ENCODE data around the gene LHB.

The LHB gene

DNA sequence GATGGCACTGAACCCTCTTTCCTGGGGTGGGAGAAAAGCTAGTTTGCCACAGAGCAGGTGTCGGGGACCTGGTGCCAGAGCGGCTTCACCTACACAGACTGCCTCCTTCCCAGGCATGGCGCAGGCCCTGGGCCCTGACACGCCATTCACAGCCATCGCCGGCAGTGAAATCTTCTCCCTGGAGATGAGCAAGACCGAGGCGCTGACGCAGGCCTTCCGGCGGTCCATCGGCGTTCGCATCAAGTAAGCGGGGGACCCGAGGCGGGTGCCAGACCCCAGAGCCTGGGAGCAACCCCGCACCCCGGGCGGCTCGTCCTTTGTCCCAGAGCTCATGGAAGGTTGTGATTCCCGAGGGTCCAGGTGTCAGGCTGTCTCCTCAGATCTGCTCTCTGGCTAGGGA, 10.0 kb downstream of the LHB start:
- no peak for DNase-seq

DNA sequence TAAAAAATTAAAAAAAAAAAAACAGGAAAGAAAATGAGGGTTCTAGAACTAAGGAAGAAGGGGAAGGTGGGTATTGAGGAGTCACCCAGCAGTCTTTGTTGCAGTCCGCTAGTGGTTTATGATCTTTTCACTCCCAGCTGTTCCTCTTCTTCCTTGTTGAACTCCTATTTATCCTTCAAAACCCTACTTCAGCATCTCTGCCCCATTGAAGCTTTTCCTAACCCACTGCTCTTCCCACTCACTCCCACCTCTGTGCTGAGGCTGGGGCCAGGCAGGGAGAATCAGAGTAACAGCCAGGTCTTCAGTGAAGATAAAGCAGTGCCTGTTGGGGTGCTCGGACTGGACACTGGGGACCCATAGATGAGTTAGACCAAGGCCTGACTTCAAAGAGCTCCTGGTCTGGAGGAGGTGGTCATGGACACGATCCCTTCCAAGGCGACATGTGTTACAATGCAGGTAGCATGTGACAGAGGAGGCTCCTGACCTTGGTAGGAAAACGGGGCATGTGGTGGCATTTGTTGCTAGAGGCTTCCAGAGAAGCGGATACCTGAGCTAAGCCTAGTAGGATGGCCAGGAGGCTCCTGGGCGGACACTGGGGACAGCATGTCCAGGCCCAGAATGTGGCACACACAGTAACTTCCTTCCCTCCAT, 11.8 kb downstream of the LHB start:
- DNase-seq: no peak

DNA sequence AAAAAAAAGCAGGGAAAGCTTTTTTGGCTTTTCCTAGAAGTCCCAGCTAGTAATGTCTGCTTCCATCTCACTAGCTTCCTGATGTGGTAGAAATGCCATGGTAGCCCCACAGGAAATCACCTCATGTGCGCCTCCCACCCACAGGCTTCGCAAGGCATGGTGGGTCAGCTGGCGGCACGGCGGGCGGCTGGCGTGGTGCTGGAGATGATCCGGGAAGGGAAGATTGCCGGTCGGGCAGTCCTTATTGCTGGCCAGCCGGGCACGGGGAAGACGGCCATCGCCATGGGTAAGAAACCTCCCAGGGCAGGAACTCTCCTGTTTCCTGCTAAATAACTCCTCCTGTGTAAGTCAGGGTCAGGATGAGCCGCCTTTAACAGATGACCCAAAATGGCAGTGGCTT, 12.8 kb downstream of the LHB start:
- no peak for DNase-seq

DNA sequence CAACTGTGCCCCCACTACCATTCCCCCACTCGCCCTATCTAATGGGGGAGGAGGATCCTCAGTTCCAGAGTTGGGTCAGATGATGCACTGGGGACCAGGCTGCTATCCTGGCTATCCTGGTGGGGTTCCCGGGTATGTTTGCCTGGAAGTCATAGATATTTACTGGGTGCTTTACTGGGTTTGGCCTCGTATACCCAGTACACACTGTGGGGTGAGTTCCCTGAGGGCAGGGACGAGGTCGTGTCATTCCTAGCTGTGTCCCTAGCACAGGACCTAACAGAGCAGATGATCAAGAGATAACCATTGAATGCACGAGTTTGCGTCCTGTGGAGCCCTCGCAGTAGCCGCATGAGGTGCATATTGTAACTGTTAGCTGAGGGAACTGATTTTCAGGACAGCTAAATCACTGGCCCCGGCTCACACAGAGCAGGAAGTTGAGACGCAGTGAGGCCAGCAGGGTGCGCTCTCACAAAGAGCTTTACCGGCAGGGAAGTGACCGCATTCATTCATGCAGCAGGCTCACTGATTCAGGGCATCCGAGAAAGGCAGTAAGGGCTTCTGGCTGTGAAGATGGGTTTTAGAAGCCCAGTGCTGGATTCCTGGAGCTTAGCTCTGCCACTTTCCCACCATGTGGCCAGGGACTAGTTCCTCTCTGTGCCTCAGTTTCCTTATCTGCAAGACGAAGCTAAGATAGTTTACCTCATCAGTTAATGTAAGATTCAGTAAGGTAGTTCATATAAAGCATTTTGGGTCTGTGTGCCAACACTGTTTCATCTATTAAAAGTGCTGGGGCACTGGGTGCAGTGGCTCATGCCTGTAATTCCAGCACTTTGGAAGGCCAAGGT, 17.2 kb downstream of the LHB start:
- DNase-seq: no peak

DNA sequence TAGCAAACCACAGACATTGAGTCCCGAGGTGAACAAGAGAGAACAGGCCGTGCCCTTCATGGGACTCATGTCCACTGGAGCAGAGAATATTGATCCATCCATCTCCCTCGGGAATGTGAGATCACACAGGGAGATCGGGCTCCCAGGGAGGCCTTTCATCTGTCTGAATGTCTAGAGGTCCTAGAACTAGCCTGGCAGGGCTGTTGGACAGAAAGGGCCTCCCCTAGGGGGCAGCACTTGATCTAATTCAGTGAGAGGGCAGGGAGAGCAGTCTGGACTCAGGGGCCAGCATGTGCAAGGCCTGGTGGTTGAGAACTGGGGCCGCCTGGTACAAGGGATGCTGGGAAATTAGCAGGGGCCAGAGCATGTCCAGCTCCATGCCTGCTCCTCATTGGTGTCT, 18.9 kb downstream of the LHB start:
- DNase-seq: no peak

DNA sequence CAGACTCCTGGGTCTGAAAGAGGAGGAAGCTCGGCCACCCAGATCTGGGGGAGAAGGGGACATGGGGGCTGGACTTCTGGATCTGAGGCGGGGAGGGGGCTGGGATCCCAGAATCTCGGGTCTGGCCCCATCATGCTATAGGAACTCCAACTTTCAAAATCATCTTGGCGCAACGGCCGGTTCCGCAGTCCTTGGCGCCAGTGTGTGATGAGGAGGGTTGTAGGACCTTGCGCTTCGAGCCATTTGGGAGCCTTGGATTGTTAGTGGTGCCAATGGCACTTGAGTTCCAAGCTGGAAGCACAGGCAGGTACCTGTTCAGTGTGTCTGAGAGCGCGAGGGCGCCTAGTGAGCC, 22.9 kb downstream of the LHB start:
- DNase-seq: no peak

DNA sequence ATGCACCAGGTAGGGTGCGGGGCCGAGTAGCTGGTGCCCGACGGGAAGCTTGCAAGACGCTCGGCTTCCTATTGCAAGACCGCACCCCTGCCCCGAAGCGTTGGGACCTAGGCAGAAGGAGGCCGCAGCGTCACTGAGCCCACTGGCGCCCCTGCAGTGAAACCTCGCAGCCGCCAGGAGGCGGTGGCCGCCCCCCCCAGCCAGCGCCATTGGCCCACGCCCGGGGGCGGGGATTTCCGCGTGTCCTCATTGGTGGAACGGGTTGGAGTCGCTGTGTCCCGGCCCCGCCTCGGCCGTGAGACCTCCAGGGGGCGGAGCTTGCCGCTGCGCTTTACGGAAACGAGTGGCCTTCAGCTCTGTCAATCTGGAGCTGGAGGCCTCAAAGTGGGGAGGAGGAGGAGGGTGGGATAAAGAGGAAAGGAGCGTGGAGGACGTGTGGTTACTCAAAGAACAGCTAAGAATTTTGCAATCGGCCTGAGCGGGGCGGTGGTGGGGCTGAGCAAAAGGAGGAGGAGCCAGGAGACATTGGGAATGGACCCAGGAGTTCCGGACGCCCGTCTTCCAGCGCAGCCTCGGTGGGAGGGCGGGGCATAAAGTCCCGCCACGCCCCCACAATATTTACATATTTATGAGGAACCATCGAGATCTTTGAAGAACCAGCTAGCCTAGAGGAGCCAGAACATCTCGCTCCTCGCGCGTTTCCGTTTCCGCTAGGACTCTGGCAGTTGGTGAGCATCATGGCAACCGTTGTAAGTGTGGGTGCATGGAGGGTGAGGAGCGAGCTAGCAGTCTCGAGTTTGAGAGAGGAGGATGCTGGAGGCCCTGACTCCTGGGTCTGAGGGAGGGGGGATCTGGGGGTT, 23.5 kb downstream of the LHB start, which contains the start of the genes GYS1 and RUVBL2:
Gene GYS1, minus strand, starts transcription at position 135 of the 860 bp plus-strand sequence. CDS start 197 bp downstream, outside the sequence.
Gene RUVBL2, plus strand, starts transcription at position 713 of the 860 bp plus-strand sequence. Its CDS starts 25 bp downstream, at position 738.
- DNase-seq: peak; percentile 98

DNA sequence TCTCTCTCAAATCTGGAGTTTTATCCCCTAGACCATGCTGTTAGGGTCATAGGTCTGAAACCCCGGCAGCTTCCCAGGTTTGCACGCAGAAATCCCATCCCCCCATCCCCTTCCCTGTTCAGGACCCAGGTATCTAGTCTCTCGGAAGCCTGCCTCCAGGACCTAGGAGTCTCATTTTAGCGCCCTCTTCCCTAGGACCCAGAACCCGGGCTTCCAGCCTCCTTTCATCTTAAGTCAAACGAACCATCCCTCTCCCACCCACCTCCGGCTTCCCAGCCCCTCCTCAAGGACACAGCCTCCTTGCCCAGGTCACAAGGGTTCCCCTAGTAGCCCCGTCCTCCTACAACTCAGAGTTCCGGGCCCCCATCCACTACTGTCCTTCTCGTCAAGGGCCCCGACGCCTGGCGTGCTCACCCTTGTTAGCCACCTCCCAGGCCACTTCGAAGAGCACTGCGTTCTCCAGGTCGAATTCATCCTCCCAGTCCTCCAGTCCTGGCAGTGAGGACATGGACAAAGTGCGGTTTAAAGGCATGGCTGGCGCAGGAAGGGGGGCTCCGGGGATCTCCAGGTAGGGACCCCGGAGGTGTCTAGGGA, 24.2 kb downstream of the LHB start:
- peak; percentile 80 for DNase-seq

DNA sequence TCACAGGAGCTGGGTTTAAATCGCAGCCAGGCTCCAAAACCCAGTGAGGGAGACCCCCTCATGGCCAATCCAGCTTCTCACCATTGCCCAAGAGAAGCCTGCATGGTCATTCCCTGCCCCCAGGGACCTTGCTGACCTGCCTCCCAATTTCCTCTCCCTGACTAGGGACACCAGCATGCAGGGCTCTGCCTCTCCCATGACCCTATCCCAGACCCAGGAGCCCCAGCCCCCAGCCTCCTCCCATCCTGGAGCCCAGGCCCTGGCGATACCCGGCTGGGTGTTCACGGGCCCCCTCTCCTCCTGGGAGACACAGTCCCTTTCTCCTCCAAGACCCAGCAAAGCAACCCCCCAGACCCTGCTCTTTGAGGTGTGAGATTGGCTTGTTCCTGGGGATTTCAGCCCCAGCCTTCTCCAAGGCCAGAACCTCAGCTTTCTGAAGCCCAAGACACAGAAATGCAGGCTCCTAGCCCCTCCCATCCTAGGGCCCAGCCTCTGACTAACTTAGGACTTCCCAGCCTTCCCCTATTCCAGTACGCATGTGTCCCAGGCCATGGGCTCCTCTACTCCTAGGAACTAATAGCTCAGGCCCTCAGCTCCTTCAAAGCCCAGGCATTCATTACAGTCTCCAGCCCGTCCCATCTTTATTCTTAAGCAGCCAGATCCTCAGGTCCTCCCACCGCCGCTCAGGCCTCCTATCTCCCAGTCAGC, 24.9 kb downstream of the LHB start:
- no peak for DNase-seq

DNA sequence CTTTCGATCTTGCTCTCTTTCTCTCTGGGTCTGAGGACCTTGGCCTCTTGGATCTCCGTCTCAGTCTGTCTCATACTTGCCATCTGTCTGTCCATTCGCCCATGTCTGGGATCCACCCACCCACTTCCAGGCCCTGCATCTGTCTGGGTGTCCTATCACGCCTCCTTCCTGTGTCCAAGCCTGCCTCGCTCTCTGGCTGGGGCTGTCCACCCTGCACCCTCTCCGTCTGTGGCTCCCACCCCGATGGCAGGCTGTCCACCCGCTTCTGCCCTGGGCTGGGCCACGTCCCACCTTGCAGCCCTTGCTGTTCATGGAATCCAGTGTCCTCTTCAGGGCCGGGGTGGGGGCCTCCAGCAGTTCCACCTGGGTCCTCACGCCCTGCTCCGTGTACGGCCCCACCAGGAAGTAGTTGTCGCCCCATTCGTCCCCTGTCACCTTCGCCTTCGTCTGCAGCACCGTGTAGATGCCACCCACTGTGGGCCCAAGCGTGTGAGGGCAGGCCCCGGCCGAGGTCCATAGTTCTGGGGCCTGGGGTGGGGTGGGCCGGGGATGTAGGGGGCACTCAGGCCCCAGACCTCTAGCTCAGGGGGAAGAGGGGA, 25.8 kb downstream of the LHB start:
- no peak for DNase-seq

DNA sequence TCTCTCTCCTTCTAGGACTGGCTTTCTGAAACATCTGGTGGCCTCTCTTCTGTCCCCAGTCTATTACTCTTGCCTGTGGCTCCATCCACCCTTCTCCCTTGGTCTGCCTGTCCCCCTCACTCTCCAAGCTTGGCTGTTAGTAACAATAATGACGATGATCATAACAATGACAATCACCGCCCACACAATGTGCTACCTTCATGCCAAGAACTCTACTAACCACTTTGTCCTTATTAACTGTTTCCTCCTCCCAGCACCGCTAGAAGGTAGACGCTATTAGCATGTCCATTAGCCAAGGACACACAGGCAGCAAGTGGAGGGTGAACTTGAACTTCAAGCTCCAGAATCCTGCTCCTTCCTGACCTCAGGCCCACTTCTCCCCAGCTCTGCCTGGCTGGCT, 26.5 kb downstream of the LHB start:
- no peak for DNase-seq

DNA sequence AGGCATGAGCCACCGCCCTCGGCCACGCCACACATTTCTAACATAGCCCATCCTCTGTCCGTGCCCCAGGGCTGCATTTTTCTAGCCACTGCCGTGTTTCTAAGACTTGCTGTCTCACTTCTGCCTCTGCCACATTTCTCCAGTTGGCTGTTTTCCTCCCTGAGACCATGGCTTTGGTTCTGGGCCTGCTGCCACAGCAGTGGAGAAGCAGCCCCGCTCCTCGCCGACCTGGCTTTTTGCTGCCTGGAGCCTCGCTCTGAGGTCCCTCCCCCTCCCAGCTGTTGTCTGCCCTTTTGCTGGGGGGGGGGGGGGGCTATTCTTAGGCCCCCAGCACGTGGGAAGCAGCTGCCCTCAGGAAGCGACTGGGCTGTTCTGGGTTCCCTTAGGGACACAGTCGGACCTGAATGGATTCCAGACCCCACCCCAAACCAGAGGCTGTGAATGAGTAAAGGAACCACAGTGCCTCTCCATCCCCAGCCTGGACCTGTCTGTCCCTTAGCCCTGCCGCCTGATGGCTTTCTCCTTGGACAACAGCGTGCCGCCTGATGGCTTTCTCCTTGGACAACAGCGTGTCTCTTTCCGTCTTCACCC, 27.1 kb downstream of the LHB start:
- no peak for DNase-seq

DNA sequence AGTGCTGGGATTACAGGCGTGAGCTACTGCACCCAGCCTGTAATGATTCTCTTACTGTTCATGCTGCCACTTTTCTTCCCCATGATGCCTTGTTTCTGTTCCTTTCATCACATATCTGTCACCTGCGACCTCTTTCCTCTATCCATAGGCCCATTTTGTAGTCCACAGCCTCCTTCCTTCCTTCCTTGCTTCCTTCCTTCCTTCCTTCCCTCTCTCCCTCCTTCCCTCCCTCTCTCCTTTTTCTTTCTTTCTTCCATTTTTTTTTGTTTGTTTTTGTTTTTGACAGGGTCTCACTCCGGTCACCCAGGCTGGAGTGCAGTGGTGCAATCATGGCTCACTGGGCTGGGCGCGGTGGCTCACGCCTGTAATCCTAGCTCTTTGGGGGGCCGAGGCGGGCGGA, 28.0 kb downstream of the LHB start:
- DNase-seq: no peak

DNA sequence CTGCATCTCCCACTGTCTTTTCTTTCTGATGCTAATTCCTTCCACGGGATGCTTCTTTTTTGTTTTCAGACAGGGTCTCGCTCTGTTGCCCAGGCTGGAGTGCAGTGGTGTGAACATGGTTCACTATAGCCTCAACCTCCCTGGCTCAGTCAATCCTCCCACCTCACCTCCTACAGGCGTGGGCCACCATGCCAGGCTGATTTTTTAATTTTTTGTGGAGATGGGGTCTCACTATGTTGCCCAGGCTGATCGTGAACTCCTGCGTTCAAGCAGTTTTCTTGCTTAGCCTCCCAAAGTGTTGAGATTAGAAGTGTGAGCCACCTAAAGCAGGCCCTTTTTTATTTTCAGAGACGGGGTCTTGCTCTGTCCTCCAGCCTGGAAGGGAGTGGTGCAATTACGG, 28.6 kb downstream of the LHB start:
- no peak for DNase-seq

DNA sequence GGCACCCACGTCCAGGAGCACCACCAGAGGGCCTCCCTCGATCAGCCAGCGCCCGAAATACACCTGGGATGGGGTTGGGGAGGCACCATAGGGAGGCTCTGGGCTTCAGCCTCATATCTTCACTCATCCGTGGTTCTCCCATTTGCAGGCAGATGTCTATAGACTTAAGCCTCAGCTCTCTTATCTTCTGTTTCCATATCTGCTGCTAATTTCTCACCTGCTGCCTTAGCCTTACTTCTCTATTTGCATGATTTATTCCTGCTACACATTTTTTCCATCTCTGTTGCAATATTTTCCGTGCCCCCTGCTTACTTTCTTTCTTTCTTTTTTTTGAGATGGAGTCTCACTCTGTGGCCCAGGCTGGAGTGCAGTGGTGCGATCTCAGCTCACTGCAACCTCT, 29.6 kb downstream of the LHB start:
- DNase-seq: no peak

DNA sequence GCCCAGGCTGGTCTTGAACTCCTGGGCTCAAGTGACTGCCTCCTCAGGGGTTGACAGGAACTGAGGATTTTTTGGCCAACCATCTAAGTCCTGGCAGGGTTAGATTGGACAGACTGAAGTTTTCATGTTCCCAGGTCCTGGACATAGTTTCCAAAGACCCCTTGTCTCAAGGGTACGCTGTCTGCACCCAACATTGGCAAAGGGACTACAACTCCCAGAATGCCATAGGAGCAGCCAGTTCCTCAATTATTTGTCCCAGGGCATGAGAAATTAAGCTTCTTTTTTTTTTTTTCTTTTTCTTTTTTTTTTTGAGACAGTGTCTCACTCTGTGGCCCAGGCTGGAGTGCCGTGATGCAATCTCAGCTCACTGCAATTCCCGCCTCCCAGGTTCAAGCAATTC, 30.7 kb downstream of the LHB start:
- no peak for DNase-seq

DNA sequence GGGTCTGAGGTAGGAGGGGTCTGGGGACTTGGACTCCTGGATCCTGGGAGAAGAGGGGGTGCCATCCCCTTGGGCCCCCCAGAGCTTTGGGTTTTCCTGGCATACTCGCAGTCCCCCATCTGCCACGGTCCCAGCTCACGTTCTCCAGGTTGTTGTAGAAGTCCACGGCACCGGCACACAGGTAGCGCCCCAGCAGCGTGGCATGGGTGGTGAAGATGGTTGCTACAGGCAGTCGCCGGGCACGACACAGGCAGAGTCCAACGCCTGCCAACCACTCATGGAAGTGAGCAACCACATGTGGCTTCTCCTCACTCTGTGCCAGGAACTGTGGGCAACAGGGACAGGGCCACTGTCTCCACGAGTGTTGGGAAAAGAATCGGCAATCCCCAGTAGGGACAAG, 31.2 kb downstream of the LHB start:
- DNase-seq: no peak

DNA sequence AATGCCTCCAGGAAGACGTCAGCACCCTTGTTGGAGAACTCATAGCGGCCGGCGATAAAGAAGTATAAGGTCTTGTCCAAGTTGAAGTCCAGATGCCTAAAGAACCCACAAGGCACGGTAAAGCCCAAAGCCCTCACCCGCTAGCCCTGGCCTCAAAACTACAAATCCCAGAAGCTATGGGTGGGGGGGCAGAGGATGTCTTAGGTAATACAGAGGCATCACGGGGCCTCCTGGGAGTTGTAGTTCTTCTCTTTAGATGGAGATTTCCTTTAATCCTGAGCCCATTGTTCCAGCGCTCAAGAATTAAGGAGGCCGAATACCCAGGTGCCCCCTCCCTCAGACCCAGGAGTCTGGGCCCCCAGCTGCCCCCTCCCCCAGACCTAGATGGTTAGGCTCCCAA, 34.6 kb downstream of the LHB start:
- DNase-seq: no peak

DNA sequence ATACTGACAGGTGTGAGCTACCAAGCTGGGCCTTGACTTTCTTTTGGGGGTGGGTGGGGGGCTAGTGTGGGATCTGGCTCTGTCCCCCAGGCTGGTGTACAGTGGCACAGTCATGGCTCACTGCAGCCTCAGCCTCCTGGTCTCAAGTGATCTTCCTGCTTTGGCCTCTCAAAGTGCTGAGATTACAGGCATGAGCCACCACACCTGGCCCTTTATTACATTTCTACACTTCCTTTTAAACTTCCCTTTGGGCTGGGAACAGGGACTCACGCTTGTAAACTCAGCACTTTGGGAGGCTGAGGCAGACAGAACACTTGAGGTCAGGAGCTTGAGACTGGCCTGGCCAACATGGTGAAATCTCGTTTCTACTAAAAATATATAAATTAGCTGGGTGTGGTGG, 39.8 kb downstream of the LHB start:
- no peak for DNase-seq

DNA sequence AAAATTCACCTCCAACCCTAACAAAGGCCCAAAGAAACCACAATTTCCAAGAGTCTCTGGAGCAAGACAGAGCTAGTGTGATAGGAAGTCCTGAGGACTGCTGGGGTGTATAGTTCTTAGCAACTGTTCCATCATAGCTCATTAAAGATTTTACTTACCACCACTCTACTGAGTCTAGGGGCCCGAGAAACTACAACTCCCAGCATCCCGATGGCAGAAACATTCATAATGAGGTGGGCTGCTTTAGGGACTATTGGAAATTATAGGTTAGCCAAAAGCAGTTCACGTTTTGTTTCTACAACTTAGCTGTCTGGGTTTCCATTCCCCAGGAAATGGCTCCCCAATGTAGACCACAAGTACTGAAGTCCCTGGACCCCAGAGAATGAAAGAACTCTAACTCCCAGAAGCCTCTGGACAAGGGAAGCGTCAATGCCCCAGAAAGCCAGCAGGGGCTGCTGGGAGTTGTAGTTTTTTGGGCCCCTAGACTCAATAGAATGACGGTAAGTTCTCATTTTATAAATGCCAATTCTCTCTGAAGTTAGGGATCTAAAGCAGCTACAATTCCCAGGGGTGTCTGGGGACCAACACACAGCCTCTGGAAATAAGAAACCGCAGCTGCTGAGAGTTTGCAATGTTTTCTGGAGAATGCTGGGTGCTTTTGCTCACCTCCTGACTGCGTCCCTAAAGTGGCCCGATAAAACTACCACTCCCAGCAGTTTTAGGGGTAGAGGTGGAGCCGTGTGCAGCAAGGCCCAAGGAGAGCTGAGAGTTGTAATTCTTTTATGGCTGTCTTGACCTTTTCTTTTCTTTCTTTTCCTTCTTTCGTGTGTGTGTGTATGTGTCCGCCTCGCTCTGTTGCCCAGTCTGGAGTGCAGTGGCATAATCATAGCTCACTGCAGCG, 40.7 kb downstream of the LHB start:
- DNase-seq: no peak

Data from DMS79 (cell line).